Spleen (tissue), 7 donors: ENCODE data around the gene FAM222B.

Source experiments
- CTCF ChIP-seq, 11 experiments: fragments of 200-600 bp in 7 of 11; fragments of 450-650 bp in 4 of 11; sonication (generic) in 4 of 11; IDR thresholded peaks in 8 of 11; conservative IDR thresholded peaks in 3 of 11; 1 replicate in 7 of 11; 2 replicates in 4 of 11; pipeline versions ENCODE4 v1.4.0 to v1.8.0; 2016 to 2021; ENCODE audit warnings: antibody characterized with exemption in 11 of 11, inconsistent platforms in 4 of 11, mild to moderate bottlenecking in 1 of 11
- POLR2AphosphoS5 ChIP-seq, 3 donors: sonication (generic); formaldehyde crosslinking; IDR thresholded peaks; one replicate each; pipeline ENCODE4 v1.5.1; 2017; ENCODE audit warnings: antibody characterized with exemption in 3 of 3
- donor health status: DM: no; HTN: no; CAD: no; lungs with moderate emphysema.
- donor health status: DM: no; HTN: no; CAD: no.
- donor health status: DM: no; HTN: no; CAD: no.

GRCh38 chr17:28720247-28720996, 122.2 kb downstream of the FAM222B start:
- TF ChIP-seq POLR2AphosphoS5 (IDR thresholded peaks at IDR 0.05) (no peak), CTCF (IDR thresholded peaks at IDR 0.05 in 8 of 11, conservative IDR thresholded peaks at IDR 0.05 in 3 of 11) (peak in 1 of 11 experiments; percentile 18)
